GM20000 (cell line): ENCODE results near the gene FGD2.

Experiments
- DNase-seq: peaks from one replicate; pipeline ENCODE4 v3.0.0; 2012; ENCODE audit warnings: low spot score
- TF ChIP-seq, protein P1 (sequence below): IDR thresholded peaks from 2 replicates; pipeline ENCODE4 v1.5.1; 2012; ENCODE audit warnings: mild to moderate bottlenecking, control low read depth; ENCODE audit errors: extremely low read depth, missing control alignments

FGD2 gene

DNA sequence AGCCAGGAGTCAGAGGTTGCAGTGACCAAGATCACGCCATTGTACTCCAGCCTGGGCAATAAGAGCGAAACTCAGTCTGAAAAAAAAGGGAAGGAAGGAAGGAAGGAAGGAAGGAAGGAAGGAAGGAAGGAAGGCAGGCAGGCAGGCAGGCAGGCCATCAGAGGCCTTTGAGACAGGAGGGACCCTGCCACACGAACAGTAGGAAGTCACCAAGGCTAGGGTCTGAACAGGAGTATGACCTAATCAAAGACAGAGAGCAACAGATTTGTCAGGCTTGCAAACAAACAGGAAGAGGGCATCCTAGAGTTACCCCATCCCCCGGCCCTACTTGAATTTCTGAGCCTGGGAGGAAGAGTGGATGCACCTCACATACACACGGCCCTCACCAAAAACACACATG is 67.1 kb downstream of the FGD2 start:
- no peak for DNase-seq
- TF ChIP-seq, protein P1, sequence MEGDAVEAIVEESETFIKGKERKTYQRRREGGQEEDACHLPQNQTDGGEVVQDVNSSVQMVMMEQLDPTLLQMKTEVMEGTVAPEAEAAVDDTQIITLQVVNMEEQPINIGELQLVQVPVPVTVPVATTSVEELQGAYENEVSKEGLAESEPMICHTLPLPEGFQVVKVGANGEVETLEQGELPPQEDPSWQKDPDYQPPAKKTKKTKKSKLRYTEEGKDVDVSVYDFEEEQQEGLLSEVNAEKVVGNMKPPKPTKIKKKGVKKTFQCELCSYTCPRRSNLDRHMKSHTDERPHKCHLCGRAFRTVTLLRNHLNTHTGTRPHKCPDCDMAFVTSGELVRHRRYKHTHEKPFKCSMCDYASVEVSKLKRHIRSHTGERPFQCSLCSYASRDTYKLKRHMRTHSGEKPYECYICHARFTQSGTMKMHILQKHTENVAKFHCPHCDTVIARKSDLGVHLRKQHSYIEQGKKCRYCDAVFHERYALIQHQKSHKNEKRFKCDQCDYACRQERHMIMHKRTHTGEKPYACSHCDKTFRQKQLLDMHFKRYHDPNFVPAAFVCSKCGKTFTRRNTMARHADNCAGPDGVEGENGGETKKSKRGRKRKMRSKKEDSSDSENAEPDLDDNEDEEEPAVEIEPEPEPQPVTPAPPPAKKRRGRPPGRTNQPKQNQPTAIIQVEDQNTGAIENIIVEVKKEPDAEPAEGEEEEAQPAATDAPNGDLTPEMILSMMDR = no peak

DNA sequence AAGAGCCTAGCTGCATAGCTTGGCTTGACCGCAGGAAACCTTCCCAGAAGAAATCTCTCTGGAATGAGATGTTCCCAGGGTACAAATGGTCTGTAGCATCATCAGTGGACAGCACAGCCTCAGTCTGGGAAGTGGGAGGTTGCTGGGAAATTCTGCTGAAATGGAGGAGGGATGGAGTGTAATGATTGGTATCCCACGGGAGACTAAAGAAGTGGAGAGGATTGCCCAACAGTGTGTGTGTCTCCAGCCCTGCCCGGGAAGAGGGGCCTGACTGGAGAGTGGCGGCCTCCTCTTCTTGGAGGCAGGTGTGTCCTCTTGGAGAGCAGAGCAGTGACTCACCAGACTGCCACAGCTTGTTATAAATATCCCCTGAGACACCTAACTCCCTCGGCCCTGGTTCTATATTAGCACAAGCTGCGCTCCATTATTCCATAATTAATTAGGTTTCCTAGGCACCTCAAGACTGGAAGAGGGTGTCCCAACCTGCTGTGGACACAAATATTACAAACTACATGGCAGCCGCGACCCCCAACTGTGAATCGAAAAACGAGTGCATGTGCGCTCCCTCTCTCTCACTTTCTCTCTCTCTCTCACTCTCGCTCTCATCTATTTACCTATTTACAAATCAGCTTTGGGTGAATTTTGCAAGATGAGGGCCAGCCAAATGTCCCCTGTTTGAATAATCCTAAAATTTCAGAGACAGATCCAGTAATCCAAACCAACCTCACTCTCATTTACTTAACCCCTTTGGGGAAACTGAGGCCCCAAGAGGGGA is 68.8 kb downstream of the FGD2 start:
- TF ChIP-seq, protein P1 = no peak
- DNase-seq = no peak

DNA sequence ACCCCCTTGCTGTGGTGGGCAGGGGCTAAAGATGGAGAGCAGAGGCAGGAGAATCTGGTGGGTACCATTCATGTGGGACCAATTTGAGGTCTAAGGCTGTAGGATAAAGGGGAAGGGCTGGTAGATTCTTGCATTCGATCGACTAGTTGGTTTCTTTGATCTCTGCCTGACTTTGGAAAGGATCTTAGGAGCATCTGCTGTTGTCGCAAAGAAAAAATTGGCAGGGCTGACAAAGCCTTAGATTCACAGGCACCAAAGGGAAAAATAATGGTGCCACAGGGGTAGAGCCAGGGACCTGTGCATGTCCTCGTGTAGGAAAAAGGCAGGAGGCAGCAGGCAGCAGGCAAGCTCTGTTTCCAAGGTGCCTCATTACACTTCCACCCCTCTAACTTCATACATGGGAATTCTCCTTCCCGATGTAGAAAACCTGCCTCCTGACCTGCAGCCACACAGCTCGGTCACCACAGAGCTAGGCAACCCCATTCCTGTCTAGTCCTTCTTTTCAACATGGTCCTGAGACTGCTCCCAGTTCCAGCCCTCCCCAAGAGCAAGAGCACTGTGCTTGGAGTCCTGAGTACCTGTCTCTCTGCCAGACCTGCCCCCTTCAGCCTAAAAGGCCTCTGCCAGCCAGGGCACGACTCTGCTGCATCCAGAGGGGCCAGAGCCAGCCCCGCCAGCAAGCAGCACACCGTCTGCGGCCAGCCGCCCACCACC is 71.9 kb downstream of the FGD2 start:
- TF ChIP-seq, protein P1 = no peak
- DNase-seq = no peak

DNA sequence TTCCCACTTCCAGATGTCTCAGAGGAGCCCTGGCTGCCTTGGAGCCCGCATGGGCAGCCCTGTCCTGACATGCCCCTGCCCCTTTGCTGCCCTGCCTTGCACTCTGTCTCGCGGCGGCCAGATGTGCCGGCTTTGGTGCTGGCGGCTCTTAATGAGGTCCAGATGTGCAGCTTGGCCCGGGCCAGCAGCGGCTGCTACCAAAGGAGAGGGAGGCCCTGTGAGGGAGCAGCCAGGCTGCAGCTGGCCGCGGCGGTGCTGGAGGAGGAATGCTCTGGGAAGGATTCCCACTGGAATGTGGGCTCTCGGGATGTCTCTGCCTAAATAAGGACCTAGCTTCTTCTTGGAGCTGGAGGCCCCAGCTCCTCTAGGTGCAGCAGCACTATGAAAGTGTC is 72.4 kb downstream of the FGD2 start:
- no peak for DNase-seq
- TF ChIP-seq, protein P1 = no peak
